ENCODE measurements around the gene NANS.
"Not testable (repeated sequence)": the region's sequence is repeated elsewhere in the genome, so short reads cannot be mapped to it uniquely, and the experiment has no call there.

NANS gene

DNA sequence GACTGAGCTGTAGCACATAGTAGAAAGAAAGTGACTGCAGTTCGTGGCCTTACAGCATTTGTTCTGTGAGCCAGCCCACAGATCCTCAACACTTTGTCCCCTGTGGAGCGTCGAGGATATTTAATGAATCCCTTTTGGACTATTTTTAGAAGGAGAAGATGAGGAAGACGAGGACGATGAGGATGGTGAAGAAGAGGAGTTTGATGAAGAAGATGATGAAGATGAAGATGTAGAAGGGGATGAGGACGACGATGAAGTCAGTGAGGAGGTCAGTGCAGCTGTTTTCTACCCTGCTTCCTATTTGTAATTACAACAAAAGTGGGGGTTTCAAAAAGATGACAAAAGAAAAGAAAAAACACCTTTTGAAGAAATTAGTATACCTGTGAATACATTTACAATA lies 45.4 kb upstream of the NANS start:
- no peak overlapping the region for H3K4me3 ChIP-seq
- no peak overlapping the region for H3K27ac ChIP-seq
- TF ChIP-seq, protein P1, sequence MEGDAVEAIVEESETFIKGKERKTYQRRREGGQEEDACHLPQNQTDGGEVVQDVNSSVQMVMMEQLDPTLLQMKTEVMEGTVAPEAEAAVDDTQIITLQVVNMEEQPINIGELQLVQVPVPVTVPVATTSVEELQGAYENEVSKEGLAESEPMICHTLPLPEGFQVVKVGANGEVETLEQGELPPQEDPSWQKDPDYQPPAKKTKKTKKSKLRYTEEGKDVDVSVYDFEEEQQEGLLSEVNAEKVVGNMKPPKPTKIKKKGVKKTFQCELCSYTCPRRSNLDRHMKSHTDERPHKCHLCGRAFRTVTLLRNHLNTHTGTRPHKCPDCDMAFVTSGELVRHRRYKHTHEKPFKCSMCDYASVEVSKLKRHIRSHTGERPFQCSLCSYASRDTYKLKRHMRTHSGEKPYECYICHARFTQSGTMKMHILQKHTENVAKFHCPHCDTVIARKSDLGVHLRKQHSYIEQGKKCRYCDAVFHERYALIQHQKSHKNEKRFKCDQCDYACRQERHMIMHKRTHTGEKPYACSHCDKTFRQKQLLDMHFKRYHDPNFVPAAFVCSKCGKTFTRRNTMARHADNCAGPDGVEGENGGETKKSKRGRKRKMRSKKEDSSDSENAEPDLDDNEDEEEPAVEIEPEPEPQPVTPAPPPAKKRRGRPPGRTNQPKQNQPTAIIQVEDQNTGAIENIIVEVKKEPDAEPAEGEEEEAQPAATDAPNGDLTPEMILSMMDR (IDR thresholded peaks at IDR 0.05): no peak
- DNase-seq (ENCODE audit: low spot score): no peak

DNA sequence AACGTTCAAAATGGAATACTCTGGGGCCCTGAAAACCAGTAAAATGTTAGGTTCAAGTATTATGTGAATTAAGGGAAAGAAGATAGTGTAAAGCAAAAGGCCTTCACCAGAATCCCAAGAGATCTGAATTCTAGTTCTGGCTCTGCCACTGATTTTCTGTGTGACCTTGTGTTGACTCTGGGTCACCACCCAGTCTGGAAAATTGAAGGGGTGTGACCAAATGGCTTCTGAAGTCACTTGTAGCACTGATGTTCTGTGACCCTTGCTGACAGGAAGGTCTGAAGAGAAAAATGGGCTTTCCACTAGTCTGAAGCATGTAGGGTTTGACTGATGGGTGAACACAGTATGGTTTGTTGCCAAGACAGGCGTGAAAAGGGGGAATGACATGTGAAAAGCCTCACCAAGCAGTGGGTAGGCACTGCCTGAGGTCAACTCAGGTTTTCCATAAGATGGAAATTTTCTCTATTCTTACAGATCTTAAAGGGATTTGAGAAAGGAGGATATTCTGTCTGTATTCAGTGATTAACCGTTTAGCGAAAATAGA lies 40.3 kb upstream of the NANS start:
- no peak for DNase-seq (ENCODE audit: low spot score)
- no peak overlapping the region for H3K4me3 ChIP-seq
- TF ChIP-seq, protein P1 (IDR thresholded peaks at IDR 0.05): no peak
- no peak overlapping the region for H3K27ac ChIP-seq

DNA sequence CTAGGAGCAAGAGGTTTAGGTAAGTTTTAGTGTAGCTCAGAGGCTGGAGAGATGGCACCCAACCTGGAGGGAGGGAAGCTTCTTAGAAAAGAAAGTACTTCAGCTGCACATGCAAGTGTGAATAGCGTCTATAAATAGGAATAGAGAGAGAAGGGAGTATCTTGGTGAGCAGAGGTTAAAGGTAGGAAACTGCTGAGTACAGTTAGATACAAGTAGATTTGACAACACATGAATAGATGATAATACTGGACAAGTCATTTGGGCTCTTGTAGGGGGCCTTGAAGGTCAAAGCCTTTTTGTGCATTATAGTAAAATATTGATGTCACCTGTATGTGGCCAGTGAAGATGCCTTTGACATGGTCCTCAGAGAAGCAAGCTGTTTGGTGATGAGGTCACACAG lies 39.2 kb upstream of the NANS start:
- DNase-seq (ENCODE audit: low spot score): no peak
- TF ChIP-seq, protein P1 (IDR thresholded peaks at IDR 0.05): no peak
- H3K4me3 ChIP-seq: no peak overlapping the region
- no peak overlapping the region for H3K27ac ChIP-seq

DNA sequence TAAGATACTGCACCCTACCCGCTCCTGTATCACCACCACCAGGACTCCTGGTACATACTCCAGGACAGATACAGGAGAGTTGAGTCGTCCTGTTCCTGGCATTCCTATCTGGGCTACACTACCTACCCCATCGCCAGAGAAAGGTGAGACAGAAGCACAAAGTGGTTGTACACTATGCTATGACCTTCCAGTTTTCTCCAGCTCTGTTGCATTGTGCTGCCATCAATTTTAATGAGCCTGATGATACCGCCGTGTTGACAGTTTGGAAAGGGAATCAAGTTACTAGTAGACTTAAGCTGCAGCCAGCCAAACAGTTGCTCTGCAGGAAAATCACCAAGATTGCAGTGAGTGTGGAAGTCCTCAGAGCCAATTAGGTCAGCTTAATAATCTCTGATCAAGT lies 38.2 kb upstream of the NANS start:
- no peak overlapping the region for H3K27ac ChIP-seq
- DNase-seq (ENCODE audit: low spot score): no peak
- TF ChIP-seq, protein P1 (IDR thresholded peaks at IDR 0.05): no peak
- no peak overlapping the region for H3K4me3 ChIP-seq

DNA sequence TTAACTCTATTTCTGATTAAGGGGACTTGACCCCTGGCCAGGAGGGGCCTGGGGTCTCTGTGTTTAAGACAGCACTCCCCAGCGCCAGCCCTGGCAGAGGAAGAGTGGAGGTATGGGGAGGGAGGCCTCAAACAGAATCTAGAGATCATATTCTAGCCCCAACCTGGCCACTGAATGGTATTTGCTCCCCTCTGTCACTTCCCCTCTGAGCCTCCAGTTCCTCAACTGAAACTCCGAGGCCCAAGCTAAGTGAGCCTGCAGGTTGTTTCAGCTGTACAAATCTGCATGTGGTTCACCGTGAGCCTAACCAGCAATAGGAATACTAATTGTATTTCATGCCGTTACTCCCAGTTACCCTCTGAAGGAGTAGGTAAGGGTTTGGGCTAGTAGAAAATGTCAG lies 37.4 kb upstream of the NANS start:
- TF ChIP-seq, protein P1 (IDR thresholded peaks at IDR 0.05): no peak
- DNase-seq (ENCODE audit: low spot score): no peak
- no peak overlapping the region for H3K4me3 ChIP-seq
- no peak overlapping the region for H3K27ac ChIP-seq

DNA sequence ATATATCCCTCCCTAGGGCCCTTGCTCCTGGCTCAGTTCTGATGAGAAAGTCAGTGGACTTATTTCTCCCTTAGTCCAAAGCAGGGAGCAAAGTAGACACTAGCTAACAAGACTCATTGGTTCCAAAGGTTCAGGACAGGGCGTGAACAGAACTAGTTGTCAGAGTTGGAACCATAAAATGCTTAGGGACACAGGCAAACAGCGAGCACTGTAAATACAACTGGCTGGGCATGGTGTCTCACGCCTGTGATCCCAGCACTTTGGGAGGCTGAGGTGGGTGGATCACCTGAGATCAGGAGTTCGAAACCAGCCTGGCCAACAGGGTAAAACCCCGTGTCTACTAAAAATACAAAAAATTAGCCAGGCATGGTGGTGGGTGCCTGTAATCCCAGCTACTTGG lies 36.7 kb upstream of the NANS start:
- H3K4me3 ChIP-seq; DNase-seq (ENCODE audit: low spot score); H3K27ac ChIP-seq: not testable (repeated sequence)

DNA sequence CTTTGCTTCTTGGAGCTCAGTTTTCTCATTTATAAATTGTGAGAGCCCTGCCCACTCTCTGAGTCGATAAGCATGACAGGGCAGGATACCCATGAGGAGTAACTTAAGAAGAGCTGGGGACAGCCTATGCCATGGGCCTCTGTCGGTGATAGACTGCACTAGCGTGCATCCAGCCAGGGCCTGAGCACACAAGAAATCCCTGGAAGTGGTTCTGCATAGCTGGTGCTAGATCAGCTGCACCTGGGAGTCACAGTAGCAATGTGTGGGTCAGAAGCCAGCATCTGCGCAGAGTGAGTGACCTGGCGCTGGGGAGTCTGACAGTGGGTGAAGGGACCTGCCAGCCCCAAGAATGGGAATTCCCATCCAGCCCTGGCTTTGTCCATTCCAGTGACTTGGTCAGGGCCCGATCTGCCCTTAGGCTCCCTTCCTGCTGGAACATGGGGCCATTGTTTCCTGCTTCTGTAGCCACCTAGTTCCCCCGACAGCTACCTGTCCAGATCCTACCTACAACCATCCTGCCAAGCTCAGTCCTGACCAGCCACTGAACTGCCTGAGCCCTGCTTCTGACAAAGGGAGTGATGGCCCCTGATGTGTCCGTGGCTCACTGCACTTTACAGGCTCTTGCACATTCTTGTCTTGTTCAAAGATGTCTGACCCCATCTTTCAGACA lies 35.9 kb upstream of the NANS start:
- Histone ChIP-seq H3K27ac (no peak overlapping the region), H3K4me3 (no peak overlapping the region)
- no peak for DNase-seq (ENCODE audit: low spot score)
- TF ChIP-seq, protein P1 (IDR thresholded peaks at IDR 0.05): no peak
